Liver (tissue), 3 donors: ENCODE measurements around the gene RALGAPB.

Experiments
- EGR1 ChIP-seq, 2 donors: IDR thresholded peaks; 2 replicates each; pipeline ENCODE4 v1.6.1; 2016 to 2018; ENCODE audit warnings: antibody characterized with exemption in 2 of 2, low read depth in 2 of 2
- FOXA1 ChIP-seq: IDR thresholded peaks from 2 replicates; pipeline ENCODE4 v1.6.1; 2016; ENCODE audit warnings: antibody characterized with exemption
- GABPA ChIP-seq, 2 donors: IDR thresholded peaks in 1 of 2; conservative IDR thresholded peaks in 1 of 2; 2 replicates each; pipeline ENCODE4 v1.6.1; 2016; ENCODE audit warnings: antibody characterized with exemption in 2 of 2, mild to moderate bottlenecking in 1 of 2, moderate library complexity in 1 of 2
- SP1 ChIP-seq: IDR thresholded peaks from 2 replicates; pipeline ENCODE4 v1.6.1; 2018; ENCODE audit warnings: antibody characterized with exemption, mild to moderate bottlenecking
- TAF1 ChIP-seq: conservative IDR thresholded peaks from 2 replicates; pipeline ENCODE4 v1.6.1; 2016; ENCODE audit warnings: antibody characterized with exemption, mild to moderate bottlenecking
- TF ChIP-seq, protein P1 (sequence below): fragments of 150-350 bp; IDR thresholded peaks from 2 replicates; pipeline ENCODE4 v1.5.1; 2017; ENCODE audit warnings: improper control_type of control experiment, low read depth, low read length; ENCODE audit not compliant: missing input control
- TF ChIP-seq, protein P2 (sequence below): IDR thresholded peaks from 2 replicates; pipeline ENCODE4 v1.6.1; 2016; ENCODE audit warnings: antibody characterized with exemption
- TF ChIP-seq, protein P3 (sequence below): IDR thresholded peaks from 2 replicates; pipeline ENCODE4 v1.6.1; 2016; ENCODE audit warnings: antibody characterized with exemption, mild to moderate bottlenecking
- donor health status: healthy.
- donor health status: healthy.

DNA sequence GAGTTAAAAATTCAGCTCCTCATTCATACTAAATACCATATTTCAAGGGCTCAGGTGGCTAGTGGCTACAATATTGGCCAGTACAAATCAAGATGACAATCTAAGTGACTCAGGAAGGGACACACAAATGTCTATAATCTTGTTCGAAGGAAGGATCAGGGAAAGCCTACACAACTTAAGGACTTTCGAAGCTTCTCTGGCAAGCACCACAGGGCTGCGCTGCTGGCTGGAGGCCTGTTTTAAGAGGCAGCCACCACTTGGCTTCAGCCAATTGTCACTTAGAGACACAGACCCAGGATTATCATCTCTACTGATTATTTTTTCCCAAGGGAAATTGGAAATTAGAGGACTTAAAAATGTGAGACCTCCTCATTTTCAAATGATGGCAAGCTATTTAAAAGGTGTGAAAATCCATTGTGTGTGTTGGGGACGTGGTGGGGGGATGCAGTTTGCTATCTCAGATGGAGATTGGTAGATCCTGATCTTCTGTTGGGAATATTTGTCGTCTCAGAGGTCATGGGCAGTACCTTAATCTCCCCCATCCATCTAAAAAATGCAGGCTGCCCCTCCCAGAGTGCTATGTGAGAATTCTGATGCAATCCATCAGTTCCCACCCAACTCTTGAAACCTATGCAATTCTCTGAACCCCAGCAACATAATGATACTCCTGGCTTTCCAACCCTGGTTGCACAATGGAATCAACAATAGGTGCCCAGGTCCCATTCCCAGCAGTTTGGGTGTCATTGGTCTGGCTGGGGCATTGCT lies 140.3 kb downstream of the RALGAPB start:
- no peak for TF ChIP-seq GABPA (IDR thresholded peaks at IDR 0.05 in 1 of 2, conservative IDR thresholded peaks at IDR 0.05 in 1 of 2)
- TF ChIP-seq, protein P1, sequence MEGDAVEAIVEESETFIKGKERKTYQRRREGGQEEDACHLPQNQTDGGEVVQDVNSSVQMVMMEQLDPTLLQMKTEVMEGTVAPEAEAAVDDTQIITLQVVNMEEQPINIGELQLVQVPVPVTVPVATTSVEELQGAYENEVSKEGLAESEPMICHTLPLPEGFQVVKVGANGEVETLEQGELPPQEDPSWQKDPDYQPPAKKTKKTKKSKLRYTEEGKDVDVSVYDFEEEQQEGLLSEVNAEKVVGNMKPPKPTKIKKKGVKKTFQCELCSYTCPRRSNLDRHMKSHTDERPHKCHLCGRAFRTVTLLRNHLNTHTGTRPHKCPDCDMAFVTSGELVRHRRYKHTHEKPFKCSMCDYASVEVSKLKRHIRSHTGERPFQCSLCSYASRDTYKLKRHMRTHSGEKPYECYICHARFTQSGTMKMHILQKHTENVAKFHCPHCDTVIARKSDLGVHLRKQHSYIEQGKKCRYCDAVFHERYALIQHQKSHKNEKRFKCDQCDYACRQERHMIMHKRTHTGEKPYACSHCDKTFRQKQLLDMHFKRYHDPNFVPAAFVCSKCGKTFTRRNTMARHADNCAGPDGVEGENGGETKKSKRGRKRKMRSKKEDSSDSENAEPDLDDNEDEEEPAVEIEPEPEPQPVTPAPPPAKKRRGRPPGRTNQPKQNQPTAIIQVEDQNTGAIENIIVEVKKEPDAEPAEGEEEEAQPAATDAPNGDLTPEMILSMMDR: no peak
- TF ChIP-seq, protein P2, sequence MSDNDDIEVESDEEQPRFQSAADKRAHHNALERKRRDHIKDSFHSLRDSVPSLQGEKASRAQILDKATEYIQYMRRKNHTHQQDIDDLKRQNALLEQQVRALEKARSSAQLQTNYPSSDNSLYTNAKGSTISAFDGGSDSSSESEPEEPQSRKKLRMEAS: no peak
- TF ChIP-seq, protein P3, sequence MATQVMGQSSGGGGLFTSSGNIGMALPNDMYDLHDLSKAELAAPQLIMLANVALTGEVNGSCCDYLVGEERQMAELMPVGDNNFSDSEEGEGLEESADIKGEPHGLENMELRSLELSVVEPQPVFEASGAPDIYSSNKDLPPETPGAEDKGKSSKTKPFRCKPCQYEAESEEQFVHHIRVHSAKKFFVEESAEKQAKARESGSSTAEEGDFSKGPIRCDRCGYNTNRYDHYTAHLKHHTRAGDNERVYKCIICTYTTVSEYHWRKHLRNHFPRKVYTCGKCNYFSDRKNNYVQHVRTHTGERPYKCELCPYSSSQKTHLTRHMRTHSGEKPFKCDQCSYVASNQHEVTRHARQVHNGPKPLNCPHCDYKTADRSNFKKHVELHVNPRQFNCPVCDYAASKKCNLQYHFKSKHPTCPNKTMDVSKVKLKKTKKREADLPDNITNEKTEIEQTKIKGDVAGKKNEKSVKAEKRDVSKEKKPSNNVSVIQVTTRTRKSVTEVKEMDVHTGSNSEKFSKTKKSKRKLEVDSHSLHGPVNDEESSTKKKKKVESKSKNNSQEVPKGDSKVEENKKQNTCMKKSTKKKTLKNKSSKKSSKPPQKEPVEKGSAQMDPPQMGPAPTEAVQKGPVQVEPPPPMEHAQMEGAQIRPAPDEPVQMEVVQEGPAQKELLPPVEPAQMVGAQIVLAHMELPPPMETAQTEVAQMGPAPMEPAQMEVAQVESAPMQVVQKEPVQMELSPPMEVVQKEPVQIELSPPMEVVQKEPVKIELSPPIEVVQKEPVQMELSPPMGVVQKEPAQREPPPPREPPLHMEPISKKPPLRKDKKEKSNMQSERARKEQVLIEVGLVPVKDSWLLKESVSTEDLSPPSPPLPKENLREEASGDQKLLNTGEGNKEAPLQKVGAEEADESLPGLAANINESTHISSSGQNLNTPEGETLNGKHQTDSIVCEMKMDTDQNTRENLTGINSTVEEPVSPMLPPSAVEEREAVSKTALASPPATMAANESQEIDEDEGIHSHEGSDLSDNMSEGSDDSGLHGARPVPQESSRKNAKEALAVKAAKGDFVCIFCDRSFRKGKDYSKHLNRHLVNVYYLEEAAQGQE: no peak
- TF ChIP-seq EGR1 (IDR thresholded peaks at IDR 0.05; ENCODE audit: low read depth in 2 of 2): no peak
- TF ChIP-seq TAF1: no peak
- TF ChIP-seq FOXA1: no peak
- TF ChIP-seq SP1: no peak
